ENCODE measurements around the gene TCFL5. TPM values are rescaled to one million over a fixed set of nuclear protein-coding genes. Genes with fewer than 3 reads are reported as not detected.

The TCFL5 gene
- polyA plus RNA-seq, 2 donors, result 2.8 to 3.5 TPM

GRCh38 chr20:62888406-62888805, 26.8 kb upstream of the TCFL5 start:
- H3K36me3 ChIP-seq (ENCODE audit: control insufficient read depth in 2 of 2, insufficient read depth in 2 of 2, low read length in 1 of 2), result peaks cover 33 to 49% of the 10 kb centered on the region in 2 donors

DNA sequence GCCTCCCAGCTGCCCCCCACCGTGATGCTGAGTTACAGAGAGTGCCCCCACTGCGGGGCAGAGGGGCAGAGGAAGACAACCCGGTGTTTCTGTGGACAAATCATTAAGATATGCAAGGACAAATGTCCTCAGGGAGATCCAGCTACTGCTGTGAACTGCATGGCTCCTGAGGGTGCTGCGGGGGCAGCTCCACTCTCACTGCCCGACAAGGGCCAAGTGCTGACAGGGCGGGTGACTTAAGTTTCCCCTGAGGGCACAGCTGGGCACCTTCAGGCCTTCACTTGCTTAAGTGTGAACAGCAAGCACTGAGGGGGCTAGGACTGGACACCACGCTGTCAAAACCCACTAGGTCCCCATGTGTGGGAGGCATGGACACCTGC, 26.2 kb upstream of the TCFL5 start:
- Histone ChIP-seq H3K9me3 (ENCODE audit: control insufficient read depth in 2 of 2, insufficient read depth in 1 of 2, low read depth in 1 of 2, low read length in 1 of 2) (no peaks in the 10 kb centered on the region), H3K4me1 (ENCODE audit: control insufficient read depth in 2 of 2, insufficient read depth in 2 of 2, low read length in 1 of 2) (peaks cover 0 to 3% of the 10 kb centered on the region in 2 donors), H3K27me3 (ENCODE audit: control insufficient read depth in 1 of 2, insufficient read depth in 2 of 2, low read length in 2 of 2) (no peaks in the 10 kb centered on the region), H3K36me3 (ENCODE audit: control insufficient read depth in 2 of 2, insufficient read depth in 2 of 2, low read length in 1 of 2) (peaks cover 33 to 49% of the 10 kb centered on the region in 2 donors), H3K27ac (ENCODE audit: low read depth in 2 of 2, low read length in 1 of 2) (no peak overlapping the region), H3K4me3 (ENCODE audit: low read depth in 1 of 2, low read length in 2 of 2) (no peak overlapping the region)
- WGBS, 2 donors, result 85 to 92% methylated on average over 7 of the region's 7 CpGs

More at GRCh38 chr20:62888406-62888805, 26.8 kb upstream of the TCFL5 start:
- no peak overlapping the region for H3K27ac ChIP-seq (ENCODE audit: low read depth in 2 of 2, low read length in 1 of 2)
- no peaks in the 10 kb centered on the region for H3K27me3 ChIP-seq (ENCODE audit: control insufficient read depth in 1 of 2, insufficient read depth in 2 of 2, low read length in 2 of 2)
- no peaks in the 10 kb centered on the region for H3K9me3 ChIP-seq (ENCODE audit: control insufficient read depth in 2 of 2, insufficient read depth in 1 of 2, low read depth in 1 of 2, low read length in 1 of 2)
- WGBS, 2 donors, result 95 to 96% methylated on average over 16 of the region's 16 CpGs
- no peak overlapping the region for H3K4me3 ChIP-seq (ENCODE audit: low read depth in 1 of 2, low read length in 2 of 2)
- H3K4me1 ChIP-seq (ENCODE audit: control insufficient read depth in 2 of 2, insufficient read depth in 2 of 2, low read length in 1 of 2), result peaks cover 0 to 3% of the 10 kb centered on the region in 2 donors

- H3K9me3 ChIP-seq (ENCODE audit: control insufficient read depth in 2 of 2, insufficient read depth in 1 of 2, low read depth in 1 of 2, low read length in 1 of 2), result no peaks in the 10 kb centered on the region
- H3K27me3 ChIP-seq (ENCODE audit: control insufficient read depth in 1 of 2, insufficient read depth in 2 of 2, low read length in 2 of 2), result no peaks in the 10 kb centered on the region
- 57 to 62% methylated on average over 13 of the region's 13 CpGs for WGBS, 2 donors
- H3K27ac ChIP-seq (ENCODE audit: low read depth in 2 of 2, low read length in 1 of 2), result no peak overlapping the region
- H3K4me1 ChIP-seq (ENCODE audit: control insufficient read depth in 2 of 2, insufficient read depth in 2 of 2, low read length in 1 of 2), result peaks cover 0 to 3% of the 10 kb centered on the region in 2 donors
- H3K4me3 ChIP-seq (ENCODE audit: low read depth in 1 of 2, low read length in 2 of 2), result no peak overlapping the region
- H3K36me3 ChIP-seq (ENCODE audit: control insufficient read depth in 2 of 2, insufficient read depth in 2 of 2, low read length in 1 of 2), result peaks cover 29 to 44% of the 10 kb centered on the region in 2 donors
Observed at GRCh38 chr20:62887152-62887859, 25.7 kb upstream of the TCFL5 start.

DNA sequence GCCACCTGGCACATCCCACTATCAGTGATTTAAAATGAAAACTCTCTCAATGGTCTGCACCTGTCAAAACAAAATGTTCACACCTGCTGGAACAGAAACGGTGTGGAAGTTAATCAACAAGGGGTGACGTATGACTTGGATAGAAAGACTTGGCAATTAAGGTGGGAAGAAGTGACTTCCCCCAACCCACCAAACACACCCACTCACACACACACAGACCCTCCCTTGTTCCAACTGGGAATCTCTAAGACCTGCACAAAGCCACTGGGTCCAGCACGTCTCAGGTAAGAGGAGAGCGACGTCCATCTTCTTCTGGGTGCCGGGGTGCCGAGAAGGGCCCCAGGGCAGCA, 25.1 kb upstream of the TCFL5 start:
- peaks cover 26 to 42% of the 10 kb centered on the region in 2 donors for H3K36me3 ChIP-seq (ENCODE audit: control insufficient read depth in 2 of 2, insufficient read depth in 2 of 2, low read length in 1 of 2)
- peaks cover 0 to 3% of the 10 kb centered on the region in 2 donors for H3K4me1 ChIP-seq (ENCODE audit: control insufficient read depth in 2 of 2, insufficient read depth in 2 of 2, low read length in 1 of 2)
- no peak overlapping the region for H3K27ac ChIP-seq (ENCODE audit: low read depth in 2 of 2, low read length in 1 of 2)
- 78 to 83% methylated on average over 7 of the region's 7 CpGs for WGBS, 2 donors
- no peak overlapping the region for H3K4me3 ChIP-seq (ENCODE audit: low read depth in 1 of 2, low read length in 2 of 2)
- no peaks in the 10 kb centered on the region for H3K27me3 ChIP-seq (ENCODE audit: control insufficient read depth in 1 of 2, insufficient read depth in 2 of 2, low read length in 2 of 2)
- H3K9me3 ChIP-seq (ENCODE audit: control insufficient read depth in 2 of 2, insufficient read depth in 1 of 2, low read depth in 1 of 2, low read length in 1 of 2), result no peaks in the 10 kb centered on the region

DNA sequence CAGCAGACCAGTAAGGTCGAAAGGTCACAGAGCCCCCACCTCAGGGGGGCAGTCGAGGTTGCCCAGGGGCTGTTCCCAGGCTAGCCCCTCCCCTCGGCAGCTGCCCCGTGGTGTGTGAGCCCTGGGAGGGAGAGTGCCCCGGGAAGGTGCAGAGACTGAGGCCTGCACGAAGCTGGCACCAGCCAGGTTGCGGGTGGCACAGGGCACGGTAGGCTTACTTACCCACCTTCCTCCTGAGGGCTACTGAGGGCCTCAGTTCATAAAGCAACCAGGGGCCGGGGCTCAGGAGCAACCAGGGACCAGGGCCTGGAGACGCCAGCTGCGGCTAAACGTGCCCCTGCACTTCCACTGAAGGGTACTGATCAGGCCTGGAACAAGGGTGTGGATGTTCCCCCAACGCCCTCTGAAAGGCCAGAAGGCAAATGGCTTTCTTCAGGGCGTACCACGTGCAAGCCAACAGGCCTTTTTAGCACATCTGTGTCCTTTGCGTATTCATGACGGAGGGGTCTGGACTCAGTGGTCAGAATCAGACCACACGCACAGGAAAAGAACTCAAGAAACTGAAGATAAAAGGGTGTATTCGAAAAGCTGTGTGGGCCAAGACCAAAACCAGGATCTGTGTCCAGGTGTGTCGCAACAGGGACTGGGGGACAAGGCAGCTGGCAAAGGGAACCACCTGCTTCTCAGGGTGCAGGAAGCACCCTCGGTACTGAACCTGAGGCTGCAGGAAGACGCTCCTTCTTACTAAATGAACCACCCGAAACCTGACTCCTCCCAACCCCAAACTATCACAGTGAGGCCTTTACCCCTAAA, 24.5 kb upstream of the TCFL5 start:
- no peak overlapping the region for H3K4me3 ChIP-seq (ENCODE audit: low read depth in 1 of 2, low read length in 2 of 2)
- peaks cover 26 to 45% of the 10 kb centered on the region in 2 donors for H3K36me3 ChIP-seq (ENCODE audit: control insufficient read depth in 2 of 2, insufficient read depth in 2 of 2, low read length in 1 of 2)
- no peaks in the 10 kb centered on the region for H3K27me3 ChIP-seq (ENCODE audit: control insufficient read depth in 1 of 2, insufficient read depth in 2 of 2, low read length in 2 of 2)
- WGBS, 2 donors, result 75 to 76% methylated on average over 23 of the region's 23 CpGs
- no peak overlapping the region for H3K27ac ChIP-seq (ENCODE audit: low read depth in 2 of 2, low read length in 1 of 2)
- H3K4me1 ChIP-seq (ENCODE audit: control insufficient read depth in 2 of 2, insufficient read depth in 2 of 2, low read length in 1 of 2), result peaks cover 0 to 3% of the 10 kb centered on the region in 2 donors
- no peaks in the 10 kb centered on the region for H3K9me3 ChIP-seq (ENCODE audit: control insufficient read depth in 2 of 2, insufficient read depth in 1 of 2, low read depth in 1 of 2, low read length in 1 of 2)

- Histone ChIP-seq H3K36me3 (ENCODE audit: control insufficient read depth in 2 of 2, insufficient read depth in 2 of 2, low read length in 1 of 2) (peaks cover 19 to 46% of the 10 kb centered on the region in 2 donors), H3K4me3 (ENCODE audit: low read depth in 1 of 2, low read length in 2 of 2) (no peak overlapping the region), H3K9me3 (ENCODE audit: control insufficient read depth in 2 of 2, insufficient read depth in 1 of 2, low read depth in 1 of 2, low read length in 1 of 2) (no peaks in the 10 kb centered on the region), H3K4me1 (ENCODE audit: control insufficient read depth in 2 of 2, insufficient read depth in 2 of 2, low read length in 1 of 2) (peaks cover 0 to 3% of the 10 kb centered on the region in 2 donors), H3K27ac (ENCODE audit: low read depth in 2 of 2, low read length in 1 of 2) (no peak overlapping the region), H3K27me3 (ENCODE audit: control insufficient read depth in 1 of 2, insufficient read depth in 2 of 2, low read length in 2 of 2) (no peaks in the 10 kb centered on the region)
- 74 to 77% methylated on average over 20 of the region's 20 CpGs for WGBS, 2 donors
Observed at GRCh38 chr20:62885046-62885895, 23.6 kb upstream of the TCFL5 start.

DNA sequence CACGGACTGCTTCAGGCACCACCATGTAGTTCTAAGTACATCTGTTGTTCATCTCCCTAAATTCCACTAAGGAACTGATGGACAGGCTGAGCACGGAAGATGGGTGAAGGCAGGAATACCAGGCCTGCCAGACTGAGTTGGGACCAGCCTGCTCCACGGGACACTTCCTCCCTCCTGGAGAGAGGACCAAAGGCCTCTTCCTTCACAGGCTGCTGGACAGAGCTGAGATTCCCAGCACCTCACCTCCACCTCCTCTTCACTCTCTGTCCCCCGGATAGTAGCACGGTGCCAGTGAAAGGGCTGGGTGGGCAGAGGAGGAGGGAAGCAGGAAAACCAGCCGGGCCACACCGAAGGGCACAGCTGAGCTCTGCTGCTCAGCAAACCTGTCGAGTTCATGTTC, 22.9 kb upstream of the TCFL5 start:
- Histone ChIP-seq H3K27ac (ENCODE audit: low read depth in 2 of 2, low read length in 1 of 2) (no peak overlapping the region), H3K27me3 (ENCODE audit: control insufficient read depth in 1 of 2, insufficient read depth in 2 of 2, low read length in 2 of 2) (no peaks in the 10 kb centered on the region), H3K4me3 (ENCODE audit: low read depth in 1 of 2, low read length in 2 of 2) (no peak overlapping the region), H3K36me3 (ENCODE audit: control insufficient read depth in 2 of 2, insufficient read depth in 2 of 2, low read length in 1 of 2) (peaks cover 19 to 44% of the 10 kb centered on the region in 2 donors), H3K4me1 (ENCODE audit: control insufficient read depth in 2 of 2, insufficient read depth in 2 of 2, low read length in 1 of 2) (peaks cover 0 to 3% of the 10 kb centered on the region in 2 donors), H3K9me3 (ENCODE audit: control insufficient read depth in 2 of 2, insufficient read depth in 1 of 2, low read depth in 1 of 2, low read length in 1 of 2) (no peaks in the 10 kb centered on the region)
- WGBS, 2 donors, result 72% methylated on average over 8 of the region's 8 CpGs

DNA sequence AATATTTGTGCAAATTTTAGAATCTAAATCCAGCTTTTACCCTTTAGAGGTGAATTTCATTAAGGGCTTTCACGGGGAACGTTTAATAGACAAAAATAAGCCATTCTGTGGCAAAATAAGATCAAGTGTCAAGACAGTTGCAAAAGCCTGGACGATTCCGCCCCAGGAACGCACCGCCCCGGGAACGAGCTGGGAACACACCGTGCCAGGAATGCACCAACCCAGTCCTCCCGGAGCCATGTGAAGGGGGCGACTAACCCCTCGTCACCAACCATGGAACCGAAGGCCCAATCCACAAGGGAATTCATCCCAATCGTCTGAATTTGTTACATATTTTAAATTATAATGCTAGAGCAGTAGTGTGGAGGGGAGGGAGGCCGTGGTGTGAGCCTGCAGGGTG, 20.8 kb upstream of the TCFL5 start:
- H3K4me1 ChIP-seq (ENCODE audit: control insufficient read depth in 2 of 2, insufficient read depth in 2 of 2, low read length in 1 of 2), result peaks cover 0 to 2% of the 10 kb centered on the region in 2 donors
- 92 to 93% methylated on average over 15 of the region's 15 CpGs for WGBS, 2 donors

GRCh38 chr20:62881662-62882395, 20.2 kb upstream of the TCFL5 start:
- Histone ChIP-seq H3K4me1 (ENCODE audit: control insufficient read depth in 2 of 2, insufficient read depth in 2 of 2, low read length in 1 of 2) (peaks cover 0 to 2% of the 10 kb centered on the region in 2 donors), H3K4me3 (ENCODE audit: low read depth in 1 of 2, low read length in 2 of 2) (no peak overlapping the region), H3K9me3 (ENCODE audit: control insufficient read depth in 2 of 2, insufficient read depth in 1 of 2, low read depth in 1 of 2, low read length in 1 of 2) (no peaks in the 10 kb centered on the region), H3K27ac (ENCODE audit: low read depth in 2 of 2, low read length in 1 of 2) (no peak overlapping the region), H3K36me3 (ENCODE audit: control insufficient read depth in 2 of 2, insufficient read depth in 2 of 2, low read length in 1 of 2) (peaks cover 6 to 25% of the 10 kb centered on the region in 2 donors), H3K27me3 (ENCODE audit: control insufficient read depth in 1 of 2, insufficient read depth in 2 of 2, low read length in 2 of 2) (no peaks in the 10 kb centered on the region)
- 94% methylated on average over 46 of the region's 46 CpGs for WGBS, 2 donors

More for the DNA sequence above, 20.8 kb upstream of the TCFL5 start:
- Histone ChIP-seq H3K4me3 (ENCODE audit: low read depth in 1 of 2, low read length in 2 of 2) (no peak overlapping the region), H3K27me3 (ENCODE audit: control insufficient read depth in 1 of 2, insufficient read depth in 2 of 2, low read length in 2 of 2) (no peaks in the 10 kb centered on the region), H3K27ac (ENCODE audit: low read depth in 2 of 2, low read length in 1 of 2) (no peak overlapping the region), H3K36me3 (ENCODE audit: control insufficient read depth in 2 of 2, insufficient read depth in 2 of 2, low read length in 1 of 2) (peaks cover 8 to 27% of the 10 kb centered on the region in 2 donors), H3K9me3 (ENCODE audit: control insufficient read depth in 2 of 2, insufficient read depth in 1 of 2, low read depth in 1 of 2, low read length in 1 of 2) (no peaks in the 10 kb centered on the region)
